OCI-LY7 (cell line): ENCODE results near the gene ZFYVE28. TPM values are rescaled to one million over a fixed set of nuclear protein-coding genes. Genes with fewer than 3 reads are reported as not detected.

Experiments
- BruUV-seq: library from RNA; stranded (reverse); fragments of 400-500 nt; replicated peaks from 2 replicates; lab custom pipeline; 2021; lab: Mats Ljungman, UMichigan
- CTCF ChIA-PET: fragments of 300-600 bp; sonication (Branson Sonifier 250); formaldehyde crosslinking; loops from one replicate; lab custom pipeline; 2022; ENCODE audit warnings: antibody characterized with exemption; ENCODE audit not compliant: unreplicated experiment; lab: Charles Lee
- POLR2A ChIA-PET: fragments of 300-600 bp; sonication (Branson Sonifier 250); formaldehyde crosslinking; loops from one replicate; lab custom pipeline; 2022; ENCODE audit warnings: antibody characterized with exemption; lab: Charles Lee
- DNase-seq: peaks from one replicate; pipeline ENCODE4 v3.0.0-alpha.2; 2015; ENCODE audit warnings: low spot score
- H2AFZ ChIP-seq: fragments of 200-600 bp; sonication (generic), shearing (Covaris generic); 2 replicates; pipeline ENCODE4 v1.6.1; 2014; ENCODE audit warnings: mild to moderate bottlenecking, antibody characterized with exemption, low read length, moderate library complexity
- H3K27ac ChIP-seq: fragments of 200-600 bp; sonication (generic); 2 replicates; pipeline ENCODE4 v1.5.1; 2014; ENCODE audit warnings: mixed run types, low read depth, mild to moderate bottlenecking, moderate library complexity, low read length, inconsistent platforms; ENCODE audit not compliant: poor library complexity, severe bottlenecking
- H3K36me3 ChIP-seq: fragments of 200-600 bp; sonication (generic); 2 replicates; pipeline ENCODE4 v1.6.1; 2014; ENCODE audit warnings: mild to moderate bottlenecking, antibody characterized with exemption, low read length, moderate library complexity, mixed read lengths; ENCODE audit not compliant: insufficient read depth
- H3K4me1 ChIP-seq: fragments of 200-600 bp; sonication (generic); 2 replicates; pipeline ENCODE4 v1.5.1; 2014; ENCODE audit warnings: mild to moderate bottlenecking, low read length; ENCODE audit not compliant: insufficient read depth, poor library complexity, severe bottlenecking
- H3K4me2 ChIP-seq: fragments of 200-600 bp; sonication (generic); 2 replicates; pipeline ENCODE4 v1.6.1; 2014; ENCODE audit warnings: mild to moderate bottlenecking, low read length
- H3K4me3 ChIP-seq: fragments of 200-600 bp; sonication (generic); 2 replicates; pipeline ENCODE4 v1.5.1; 2014; ENCODE audit warnings: mild to moderate bottlenecking, low read depth, low read length; ENCODE audit not compliant: poor library complexity, severe bottlenecking
- H3K79me2 ChIP-seq: fragments of 200-600 bp; sonication (generic); 2 replicates; pipeline ENCODE4 v1.6.1; 2016; ENCODE audit warnings: low read depth, mild to moderate bottlenecking, low read length, moderate library complexity, mixed read lengths; ENCODE audit not compliant: insufficient read depth
- H3K9me2 ChIP-seq: fragments of 200-600 bp; sonication (generic); 2 replicates; pipeline ENCODE4 v1.6.1; 2016; ENCODE audit warnings: mild to moderate bottlenecking, low read length, mixed read lengths; ENCODE audit not compliant: insufficient read depth
- H3K9me3 ChIP-seq: fragments of 200-600 bp; sonication (generic); 2 replicates; pipeline ENCODE4 v1.6.1; 2014; ENCODE audit warnings: mild to moderate bottlenecking, mixed run types, low read length, mixed read lengths
- H4K20me1 ChIP-seq: fragments of 200-600 bp; sonication (generic); 2 replicates; pipeline ENCODE4 v1.6.1; 2014; ENCODE audit warnings: mild to moderate bottlenecking, antibody characterized with exemption, low read length, moderate library complexity, mixed read lengths; ENCODE audit not compliant: insufficient read depth
- CTCF ChIP-seq: fragments of 200-600 bp; sonication (generic); conservative IDR thresholded peaks from 2 replicates; pipeline ENCODE4 v1.5.1; 2014; ENCODE audit warnings: mild to moderate bottlenecking, antibody characterized with exemption, low read length, moderate library complexity, mixed read lengths
- EZH2phosphoT487 ChIP-seq: fragments of 200-600 bp; sonication (generic); IDR thresholded peaks from 2 replicates; pipeline ENCODE4 v1.6.1; 2018; ENCODE audit warnings: low read depth, borderline replicate concordance, mild to moderate bottlenecking, mixed run types, antibody characterized with exemption, low read length, moderate library complexity, mixed read lengths
- intact Hi-C: fragments of 100-400 bp; cut with micrococcal nuclease; formaldehyde crosslinking; loops from one replicate; pipeline ENCODE4 v1.10.0; 2022; ENCODE audit not compliant: unreplicated experiment
- total RNA-seq, 2 experiments: library from RNA; depleted of rRNA in 1 of 2; stranded (reverse); fragments of >200 nt in 1 of 2; shearing (Covaris generic) in 1 of 2; gene quantifications; 2 replicates each; pipeline ENCODE4 v1.2.3, GENCODE V29; 2014 to 2022

Gene ZFYVE28
- total RNA-seq, 2 experiments from 2014 or later: 0.32 TPM; not detected in 1

GRCh38 chr4:2340272-2341061 lies 78.0 kb downstream of the ZFYVE28 start:
- POLR2A ChIA-PET: no interaction called here
- no peak for TF ChIP-seq CTCF
- no peak for TF ChIP-seq EZH2phosphoT487
- no peaks in the 10 kb centered on the region for H3K79me2 ChIP-seq
- no peak for DNase-seq
- no TSS peak for BruUV-seq
- intact Hi-C loops: no loop called here
- H3K36me3 ChIP-seq: no peaks in the 10 kb centered on the region
- no peak overlapping the region for H3K4me2 ChIP-seq
- H3K9me2 ChIP-seq: no peaks in the 10 kb centered on the region
- H3K9me3 ChIP-seq: no peaks in the 10 kb centered on the region
- H3K4me1 ChIP-seq: no peaks in the 10 kb centered on the region
- no peak overlapping the region for H2AFZ ChIP-seq
- H3K4me3 ChIP-seq: no peak overlapping the region
- H4K20me1 ChIP-seq: no peaks in the 10 kb centered on the region
- CTCF ChIA-PET: no interaction called here
- no peak overlapping the region for H3K27ac ChIP-seq

- intact Hi-C loops: no loop called here
- Histone ChIP-seq H2AFZ (no peak overlapping the region), H3K36me3 (no peaks in the 10 kb centered on the region), H3K4me2 (no peak overlapping the region), H3K9me2 (no peaks in the 10 kb centered on the region), H3K79me2 (no peaks in the 10 kb centered on the region), H3K9me3 (no peaks in the 10 kb centered on the region), H3K4me3 (no peak overlapping the region), H3K27ac (no peak overlapping the region), H3K4me1 (no peaks in the 10 kb centered on the region), H4K20me1 (no peaks in the 10 kb centered on the region)
- BruUV-seq: no TSS peak
- TF ChIP-seq EZH2phosphoT487 (no peak), CTCF (no peak)
- ChIA-PET CTCF (no interaction called here), POLR2A (no interaction called here)
- DNase-seq: no peak
Measured at GRCh38 chr4:2339458-2340271, 78.8 kb downstream of the ZFYVE28 start.
